Left renal cortex interstitium (tissue), 4 donors: ENCODE results near the gene CA9. TPM values are rescaled to one million over a fixed set of nuclear protein-coding genes. Genes with fewer than 3 reads are reported as not detected.
A peak's percentile ranks its signal among the peaks of the same experiment; 100 is the strongest.

Source experiments
- DNase-seq, 4 donors: peaks; one replicate each; pipeline ENCODE4 v3.0.0-alpha.2; 2013; ENCODE audit warnings: low read depth in 4 of 4, low spot score in 2 of 4, missing footprints in 1 of 4
- polyA plus RNA-seq, 4 donors: library from polyadenylated mRNA; unstranded; fragments of 120-200 nt; gene quantifications; one replicate each; pipeline ENCODE4 v1.2.1, GENCODE V29; 2013; ENCODE audit not compliant: insufficient read length in 4 of 4

CA9 gene
- polyA plus RNA-seq, 4 donors: 0.61 to 1.2 (median 0.89) TPM

DNA sequence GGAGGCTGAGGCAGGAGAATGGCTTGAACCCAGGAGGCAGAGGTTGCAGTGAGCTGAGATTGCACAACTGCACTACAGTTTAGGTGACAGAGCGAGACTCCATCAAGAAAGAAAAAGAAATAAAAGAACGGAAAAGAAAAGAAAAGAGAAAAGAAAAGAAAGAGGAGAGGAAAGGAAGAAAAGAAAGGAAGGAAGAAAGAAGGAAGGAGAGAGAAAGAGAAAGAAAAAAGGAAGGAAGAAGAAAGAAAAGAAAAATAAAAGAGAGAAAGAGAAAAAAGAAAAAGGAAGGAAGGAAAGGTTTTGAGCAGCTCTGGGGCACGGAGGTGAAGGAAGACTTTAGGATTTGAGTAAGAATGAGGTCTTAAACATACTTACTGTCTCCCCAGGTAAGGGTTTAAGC, 39.9 kb downstream of the CA9 start:
- no peak for DNase-seq

DNA sequence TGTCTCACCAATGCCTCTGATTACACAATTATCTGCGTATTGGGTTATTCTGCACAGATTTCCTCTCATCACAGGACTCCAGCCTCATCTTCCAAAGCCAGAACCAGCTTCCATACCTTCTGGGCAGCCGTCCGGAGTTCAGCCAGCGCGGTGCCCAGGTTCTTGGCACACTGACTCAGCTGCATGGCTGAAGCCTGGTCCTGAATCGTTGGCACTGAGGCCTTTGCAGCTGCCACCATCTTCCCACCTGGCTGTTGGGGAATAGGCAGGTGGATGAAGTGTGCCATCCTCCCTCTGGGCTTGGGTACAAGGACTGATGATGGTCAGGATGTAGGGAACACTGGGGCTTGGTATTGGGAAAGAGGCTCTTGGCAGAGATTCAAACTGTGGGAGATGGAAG, 40.4 kb downstream of the CA9 start:
- DNase-seq: no peak

DNA sequence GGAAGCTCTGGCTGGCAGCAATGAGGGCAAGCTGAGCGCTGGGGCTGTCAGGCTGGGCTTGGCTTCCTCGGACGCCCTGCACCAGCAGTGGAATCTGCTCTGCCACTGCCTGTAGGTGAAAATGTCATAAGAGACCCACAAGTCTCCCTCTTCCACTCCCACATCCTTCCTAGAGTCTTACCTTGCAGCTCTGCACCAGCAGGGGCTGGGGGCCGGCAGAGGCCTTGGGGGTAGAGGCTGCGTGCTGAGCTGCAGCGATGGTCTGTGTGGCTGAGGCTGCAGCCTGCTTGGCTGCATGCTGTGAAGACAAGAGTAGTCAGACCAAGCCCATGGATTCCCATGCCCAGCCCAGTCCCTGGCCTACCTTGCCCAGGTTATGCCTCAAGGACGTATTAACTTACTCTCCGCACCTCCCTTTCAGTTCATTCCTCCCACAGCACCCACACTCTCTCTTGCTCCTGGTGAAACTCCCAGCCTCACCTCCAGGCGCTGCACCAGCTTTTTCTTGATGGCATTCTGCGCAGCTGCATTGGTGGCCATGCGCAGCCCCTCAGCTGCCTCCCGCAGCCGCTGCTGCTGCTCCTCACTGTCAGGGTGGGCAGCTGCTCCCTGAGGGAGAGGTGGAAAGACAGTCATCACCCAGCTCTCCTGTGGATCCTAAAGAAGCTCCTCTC, 41.0 kb downstream of the CA9 start:
- DNase-seq: no peak

DNA sequence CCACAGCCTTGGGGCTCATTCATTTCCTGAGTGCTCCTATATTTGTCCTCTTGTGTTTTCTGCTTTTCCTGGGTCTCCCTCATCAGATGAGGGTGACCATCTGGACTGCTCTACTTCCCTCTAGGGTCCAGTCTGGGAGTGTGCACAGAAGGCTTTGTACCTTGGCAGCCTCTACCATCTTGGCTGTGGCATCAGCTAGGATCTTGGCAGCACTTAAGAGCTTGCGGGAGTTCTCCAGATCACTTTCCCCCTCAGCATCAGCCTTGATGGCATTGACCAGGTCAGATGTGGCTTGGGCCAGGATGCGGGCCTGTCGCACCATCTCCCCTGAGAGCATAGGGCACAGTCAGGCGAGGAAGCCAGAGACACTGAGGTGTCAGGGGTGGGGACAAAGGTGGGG, 42.5 kb downstream of the CA9 start:
- DNase-seq: no peak

DNA sequence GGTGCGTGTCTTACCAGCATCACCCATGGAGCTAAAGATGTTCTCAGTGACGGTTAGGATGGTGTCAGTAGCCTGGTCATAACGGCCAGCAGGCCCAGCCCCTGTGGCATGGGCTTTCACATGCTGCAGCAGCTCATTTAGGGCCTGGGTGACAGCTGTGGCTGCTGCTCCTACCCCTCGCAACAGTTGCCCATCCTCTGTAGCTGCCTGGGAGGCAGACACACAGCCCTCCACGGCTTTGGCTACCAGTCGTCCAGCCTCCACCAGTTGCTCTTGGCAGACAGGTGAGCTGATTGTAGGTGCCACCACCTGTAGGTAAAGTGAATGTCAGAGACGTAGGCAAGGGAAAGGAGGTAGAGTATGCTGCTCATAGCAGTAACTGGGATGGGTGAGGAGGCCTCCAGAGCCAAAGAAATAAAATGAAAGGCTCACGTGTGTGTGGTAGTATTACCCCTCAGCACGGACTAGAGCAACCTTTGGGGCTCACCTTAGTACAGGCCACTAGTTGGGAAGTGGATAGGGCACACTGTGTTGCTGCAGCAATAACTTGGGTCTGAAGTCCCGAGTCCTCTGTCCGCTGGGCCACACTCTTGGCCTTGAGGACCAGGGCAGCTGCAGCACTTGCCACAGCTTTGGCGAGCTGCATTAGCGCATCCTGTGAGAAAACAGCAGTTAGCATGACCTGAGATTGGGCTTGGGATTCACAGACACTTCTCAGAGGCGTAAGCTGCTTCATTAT, 43.6 kb downstream of the CA9 start:
- no peak for DNase-seq

DNA sequence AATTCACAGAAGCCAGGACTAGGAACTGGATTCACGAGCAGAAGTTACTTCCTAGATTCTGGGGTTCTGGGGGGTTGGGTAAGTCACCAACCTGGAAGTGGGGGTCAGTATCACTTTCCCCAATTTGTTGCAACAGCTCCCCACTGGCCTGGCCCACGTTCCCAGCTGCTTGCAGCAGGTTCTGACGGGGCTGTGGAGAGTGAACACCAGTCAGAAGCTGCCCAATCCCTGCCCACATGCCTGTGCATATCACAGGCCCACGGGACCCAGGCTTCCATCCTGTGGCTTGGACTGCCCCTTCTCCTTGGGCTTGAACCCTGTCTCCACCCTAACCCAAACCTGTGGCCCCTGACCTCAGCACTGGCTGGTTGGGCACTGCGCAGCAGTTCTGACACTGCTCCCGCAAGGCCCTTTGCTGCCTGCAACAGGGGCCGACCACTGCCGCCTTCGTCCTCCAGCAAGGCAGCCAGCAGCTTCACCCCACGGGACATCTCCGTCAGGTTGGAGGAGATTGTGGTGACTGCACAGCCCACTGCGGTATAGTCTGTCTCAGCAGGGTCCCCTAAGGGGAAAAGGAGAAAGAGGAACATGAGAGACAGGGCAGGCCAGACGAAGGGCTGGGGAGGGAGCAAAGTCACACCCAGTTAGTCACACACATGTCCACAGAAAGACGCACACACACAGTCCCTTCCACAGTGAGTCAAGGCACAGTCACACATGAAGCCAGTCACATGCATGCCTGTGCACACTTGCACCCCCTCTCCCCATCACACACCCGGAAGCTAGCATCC, 45.2 kb downstream of the CA9 start:
- no peak for DNase-seq

DNA sequence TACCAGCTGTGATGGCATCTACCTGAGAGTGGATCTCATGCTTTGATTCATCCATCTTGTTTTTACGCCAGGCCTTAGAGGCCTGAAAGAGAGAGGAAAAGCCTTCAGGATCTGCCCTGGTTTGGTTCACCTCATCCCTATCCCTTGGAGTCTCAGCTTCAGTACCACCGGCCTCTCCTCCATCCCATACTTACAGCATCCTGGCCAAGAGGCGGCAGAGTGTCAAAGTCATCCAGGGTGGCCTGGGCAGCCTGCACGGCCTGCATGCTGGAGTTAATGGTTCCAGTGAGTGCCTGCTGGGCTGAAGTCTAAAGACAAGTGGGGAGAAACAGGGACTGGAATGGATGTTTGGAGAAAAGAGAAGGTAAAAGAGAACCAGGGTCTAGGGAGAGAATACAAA, 45.8 kb downstream of the CA9 start:
- DNase-seq: no peak

DNA sequence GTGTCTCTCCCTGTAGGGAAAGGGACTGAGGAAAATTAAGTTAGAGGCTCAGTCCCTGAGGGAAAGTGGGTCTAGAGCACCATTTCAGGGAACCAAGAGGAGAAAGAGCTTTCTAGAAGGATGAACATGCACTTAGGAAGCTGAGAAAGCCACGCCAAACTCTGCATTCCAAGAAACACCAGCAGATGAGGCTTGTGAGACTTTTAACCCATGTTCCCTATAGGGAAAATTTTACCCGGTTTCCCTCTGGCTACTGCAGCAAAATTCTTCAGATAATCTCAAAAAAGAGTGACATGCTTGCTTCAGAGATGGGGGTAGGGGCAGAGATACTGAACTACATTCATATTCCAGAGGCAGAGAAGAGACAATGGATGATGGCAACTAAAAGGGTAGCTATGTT, 49.7 kb downstream of the CA9 start:
- no peak for DNase-seq

DNA sequence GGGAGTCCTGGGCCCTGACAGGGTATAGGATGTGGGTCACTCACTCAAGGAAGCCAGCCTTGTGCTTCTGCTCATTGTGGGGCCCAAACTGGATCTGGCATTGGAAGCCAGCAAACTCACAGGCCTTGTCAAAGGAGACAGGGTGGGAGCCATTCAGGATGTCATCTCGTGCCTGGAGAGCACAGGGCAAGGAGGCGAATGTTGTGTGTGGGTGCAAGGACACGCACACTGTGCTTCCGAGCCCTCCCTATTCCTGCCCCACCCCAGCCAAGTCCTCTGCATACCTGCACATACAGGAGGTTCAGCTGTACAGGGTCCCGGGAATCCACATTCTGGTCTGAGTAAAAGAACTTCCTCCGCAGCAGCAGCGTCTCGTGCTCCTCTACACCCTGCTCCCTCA, 50.2 kb downstream of the CA9 start:
- no peak for DNase-seq

DNA sequence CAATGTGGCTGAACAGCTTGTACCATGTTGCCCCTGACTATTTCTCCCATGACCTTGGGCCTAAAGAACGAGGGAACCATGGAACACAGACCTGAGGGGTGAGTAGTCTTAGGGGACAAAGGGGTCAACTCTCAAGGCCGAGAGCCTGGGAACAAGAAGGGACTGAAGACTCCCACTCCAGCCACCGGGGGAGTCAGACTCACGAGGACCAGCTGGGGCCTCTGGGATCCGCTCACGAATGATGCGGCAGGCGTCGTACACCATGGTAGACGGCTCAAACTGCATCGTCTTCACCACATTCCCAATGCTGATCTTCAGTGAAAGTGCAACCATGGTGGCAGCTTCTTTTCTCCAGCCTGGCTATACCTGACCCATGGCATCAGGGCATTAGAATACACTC, 51.6 kb downstream of the CA9 start:
- no peak for DNase-seq

DNA sequence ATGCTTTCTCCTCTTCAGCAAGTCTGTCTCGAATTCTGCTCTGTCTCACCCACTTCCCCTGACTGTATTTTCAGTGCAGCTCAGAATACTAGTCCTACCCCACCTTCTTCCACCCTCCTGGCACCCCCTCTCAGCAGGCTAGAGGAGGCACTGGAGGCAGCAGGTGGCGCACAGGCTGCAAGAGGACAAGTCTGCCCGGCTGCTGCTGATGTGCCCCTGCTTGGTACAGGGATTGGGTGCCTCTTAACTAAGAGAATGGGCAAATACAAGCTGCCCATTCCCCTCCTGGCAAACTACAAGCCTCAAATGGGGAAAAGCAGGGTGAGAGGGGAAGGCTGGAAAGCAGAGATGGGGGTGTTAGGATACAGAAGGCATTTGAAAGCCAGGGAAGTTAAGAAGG, 53.2 kb downstream of the CA9 start:
- no peak for DNase-seq

DNA sequence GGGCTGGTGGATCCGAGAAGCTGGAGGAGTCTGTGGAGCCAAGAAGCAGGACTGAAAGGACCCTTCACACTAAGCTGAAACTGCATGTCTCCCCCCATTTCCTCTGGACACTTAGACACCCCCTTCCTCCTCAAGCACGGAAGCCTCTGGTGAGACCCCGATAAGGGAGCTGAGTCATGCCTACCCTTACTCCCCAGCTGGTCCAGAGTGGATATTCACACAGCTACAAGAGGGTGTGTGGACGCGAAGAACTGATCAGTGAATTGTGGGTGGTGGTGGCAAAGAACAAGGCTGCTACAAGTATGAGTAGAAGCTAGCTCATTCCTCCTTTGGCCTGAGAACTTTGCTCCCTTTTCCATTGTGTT, 53.9 kb downstream of the CA9 start:
- DNase-seq: no peak

DNA sequence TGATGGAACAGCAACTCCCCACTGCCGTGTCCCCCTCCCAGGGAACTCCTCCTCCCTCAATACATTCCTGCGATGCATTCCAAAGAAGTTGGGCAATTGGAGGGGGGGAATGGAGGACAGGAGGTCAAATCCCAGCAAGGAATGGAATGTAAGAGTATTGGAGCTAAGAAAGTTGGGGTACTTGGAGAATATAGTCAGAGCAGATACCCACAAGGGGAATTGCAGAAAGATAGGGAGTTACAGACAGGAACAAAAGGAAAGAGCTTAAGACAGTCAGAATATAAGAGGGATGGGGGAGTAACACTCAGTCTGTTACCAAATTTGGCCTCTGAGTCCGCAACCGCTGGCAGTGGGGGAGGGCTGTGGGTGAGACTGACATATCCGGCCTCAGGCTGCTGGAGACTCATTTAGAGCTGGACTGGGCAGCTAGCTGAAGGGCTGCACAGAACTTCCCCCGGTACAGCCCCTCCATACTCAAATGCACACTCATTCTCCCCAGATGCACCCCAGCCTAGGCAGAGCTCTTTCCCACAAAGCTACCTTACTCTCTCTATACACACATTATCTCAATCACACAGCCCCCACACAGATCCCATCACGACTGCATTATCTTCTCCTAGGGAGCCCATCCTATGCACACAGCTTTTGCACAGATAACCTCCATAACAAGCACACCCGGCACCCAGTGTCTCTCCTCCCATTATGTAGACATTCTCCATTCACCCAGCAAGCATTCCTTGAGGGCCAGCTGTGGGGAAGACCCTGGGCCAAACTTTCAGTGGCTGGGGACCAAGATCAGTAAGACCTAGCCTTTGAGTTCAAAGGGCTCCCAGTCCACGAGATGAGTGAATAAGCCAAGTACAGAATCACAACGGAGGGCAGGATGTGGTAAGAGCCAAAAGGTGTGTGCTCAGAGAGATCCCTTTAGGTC, 54.6 kb downstream of the CA9 start:
- peak in 1 of 4 donors; percentile 60 for DNase-seq

DNA sequence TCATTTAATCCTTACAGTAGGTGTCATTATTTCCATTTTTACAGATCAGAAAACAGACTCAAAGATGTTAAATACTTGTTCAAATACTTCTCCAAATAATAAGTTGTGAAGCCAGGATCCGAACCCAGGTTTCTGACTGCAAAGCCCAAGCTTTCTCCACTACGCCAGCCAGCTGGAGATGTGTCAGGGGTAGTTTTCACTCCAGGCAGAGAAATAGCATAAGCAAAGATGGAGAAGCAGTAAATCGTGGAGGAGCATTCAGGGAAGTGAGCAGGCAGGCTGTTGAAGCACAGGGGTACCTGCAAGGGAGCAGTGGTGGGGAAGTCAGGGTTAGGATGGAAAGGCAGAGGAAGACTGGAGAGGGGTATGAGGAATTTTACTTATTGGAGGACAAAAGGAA, 55.4 kb downstream of the CA9 start:
- DNase-seq: no peak

DNA sequence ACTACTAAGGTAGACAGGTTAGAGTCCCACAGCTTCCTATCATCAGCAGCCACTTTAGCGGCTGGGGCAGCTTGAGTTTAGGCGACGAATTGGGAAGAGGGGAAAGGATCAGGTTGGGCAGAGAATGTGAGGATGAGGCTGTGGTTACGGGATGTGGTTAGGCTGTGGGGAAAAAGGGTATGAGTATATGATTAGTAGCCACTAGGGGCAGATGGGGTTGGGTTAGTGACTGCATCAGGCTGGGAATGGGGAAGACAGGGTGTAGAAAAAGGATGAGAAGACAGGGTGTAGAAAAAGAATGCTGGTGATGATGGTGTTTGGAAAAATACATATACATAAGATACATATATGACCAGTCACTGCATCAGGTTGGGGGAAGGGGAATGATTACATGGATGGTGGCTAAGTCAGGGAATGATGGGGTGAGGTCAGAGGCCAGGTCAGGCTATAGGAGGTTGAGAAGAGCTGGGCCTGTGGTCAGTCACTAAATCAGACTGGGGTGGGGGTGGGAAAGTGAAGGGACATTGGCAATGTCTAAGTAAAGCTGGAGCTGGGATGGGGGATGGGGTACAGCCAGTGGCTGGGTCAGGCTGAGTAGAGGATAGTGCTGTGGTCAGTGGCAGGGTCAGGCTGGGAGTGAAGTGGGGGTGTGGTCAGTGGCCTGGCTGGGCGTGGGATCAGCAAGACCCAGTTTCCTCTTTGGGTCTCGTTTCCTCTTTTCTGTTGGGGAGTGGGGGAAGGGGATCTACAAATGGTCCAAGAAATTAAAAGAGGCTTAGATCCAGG, 56.2 kb downstream of the CA9 start:
- DNase-seq: no peak

DNA sequence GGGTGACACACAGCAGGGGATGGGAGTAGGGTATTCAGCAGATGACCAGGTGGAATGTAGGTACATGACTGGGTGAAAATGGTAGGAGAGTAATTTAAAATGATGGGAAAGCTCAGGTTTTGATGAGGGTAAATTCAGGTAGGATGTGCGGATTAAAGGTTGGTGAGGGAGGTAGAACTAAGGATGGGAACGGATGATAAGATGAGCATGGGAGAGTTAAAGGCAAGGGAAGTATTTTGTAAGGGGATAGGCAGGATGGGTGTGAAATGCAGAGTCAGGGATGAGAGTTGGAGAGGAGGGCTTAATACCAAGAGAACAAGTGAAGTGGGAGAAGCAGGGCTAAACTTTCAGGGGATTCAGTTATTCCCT, 56.7 kb downstream of the CA9 start:
- DNase-seq: no peak
